ENCODE measurements around the gene PRSS53.

DNA sequence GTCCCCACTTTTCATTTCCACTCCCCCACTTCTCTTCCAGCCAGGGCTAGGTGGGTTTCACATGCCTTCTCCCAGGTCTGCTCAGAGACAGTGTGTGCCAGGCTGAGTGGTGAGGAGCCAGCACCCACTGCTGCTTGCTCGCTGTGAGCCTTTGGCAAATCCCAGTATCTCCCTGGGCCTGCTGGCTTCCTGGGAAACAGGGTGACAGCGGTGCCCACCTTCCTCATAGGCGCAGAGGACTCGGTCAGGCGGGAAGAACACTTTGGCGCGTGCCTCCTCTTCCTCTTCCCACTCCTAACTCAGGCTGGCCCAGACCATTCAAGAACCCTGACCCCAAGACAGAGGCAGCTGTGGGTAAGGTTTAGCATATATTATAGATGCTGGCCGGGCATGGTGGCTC, 456 bp upstream of the PRSS53 start:
- TF ChIP-seq, protein P1, sequence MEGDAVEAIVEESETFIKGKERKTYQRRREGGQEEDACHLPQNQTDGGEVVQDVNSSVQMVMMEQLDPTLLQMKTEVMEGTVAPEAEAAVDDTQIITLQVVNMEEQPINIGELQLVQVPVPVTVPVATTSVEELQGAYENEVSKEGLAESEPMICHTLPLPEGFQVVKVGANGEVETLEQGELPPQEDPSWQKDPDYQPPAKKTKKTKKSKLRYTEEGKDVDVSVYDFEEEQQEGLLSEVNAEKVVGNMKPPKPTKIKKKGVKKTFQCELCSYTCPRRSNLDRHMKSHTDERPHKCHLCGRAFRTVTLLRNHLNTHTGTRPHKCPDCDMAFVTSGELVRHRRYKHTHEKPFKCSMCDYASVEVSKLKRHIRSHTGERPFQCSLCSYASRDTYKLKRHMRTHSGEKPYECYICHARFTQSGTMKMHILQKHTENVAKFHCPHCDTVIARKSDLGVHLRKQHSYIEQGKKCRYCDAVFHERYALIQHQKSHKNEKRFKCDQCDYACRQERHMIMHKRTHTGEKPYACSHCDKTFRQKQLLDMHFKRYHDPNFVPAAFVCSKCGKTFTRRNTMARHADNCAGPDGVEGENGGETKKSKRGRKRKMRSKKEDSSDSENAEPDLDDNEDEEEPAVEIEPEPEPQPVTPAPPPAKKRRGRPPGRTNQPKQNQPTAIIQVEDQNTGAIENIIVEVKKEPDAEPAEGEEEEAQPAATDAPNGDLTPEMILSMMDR (IDR thresholded peaks at IDR 0.05), result no peak
- TF ChIP-seq POLR2AphosphoS5 (IDR thresholded peaks at IDR 0.05), result no peak
- TF ChIP-seq POLR2A (IDR thresholded peaks at IDR 0.05), result no peak
- TF ChIP-seq EP300 (IDR thresholded peaks at IDR 0.05), result no peak

Data from gastroesophageal sphincter (tissue), 3 donors.